Measurements from ENCODE around the gene ASCL5. TPM values are rescaled to one million over a fixed set of nuclear protein-coding genes. Genes with fewer than 3 reads are reported as not detected.

The ASCL5 gene
- total and polyA plus RNA-seq, 7 donors = 0.26 to 0.30 TPM; not detected in 5

DNA sequence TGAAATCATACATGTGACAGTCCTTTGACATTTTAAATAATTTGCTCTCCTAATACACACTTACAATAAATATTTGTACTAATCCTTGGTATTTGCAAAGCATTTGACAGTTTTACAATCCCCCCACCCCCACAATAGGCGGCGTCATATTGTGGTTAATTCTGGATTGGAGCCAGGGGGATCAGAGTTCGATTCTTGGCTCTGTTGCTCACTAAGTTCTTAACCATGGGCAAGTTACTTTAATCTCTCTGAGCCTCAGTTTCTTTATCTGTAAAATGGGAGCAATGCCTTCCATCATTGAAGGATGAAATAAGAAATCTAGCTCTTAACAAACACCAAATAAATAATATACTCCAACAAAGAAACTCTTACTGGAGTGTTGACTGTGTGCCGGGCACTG is 38.6 kb downstream of the ASCL5 start:
- H3K27ac ChIP-seq = peak overlapping the region; percentile 62

DNA sequence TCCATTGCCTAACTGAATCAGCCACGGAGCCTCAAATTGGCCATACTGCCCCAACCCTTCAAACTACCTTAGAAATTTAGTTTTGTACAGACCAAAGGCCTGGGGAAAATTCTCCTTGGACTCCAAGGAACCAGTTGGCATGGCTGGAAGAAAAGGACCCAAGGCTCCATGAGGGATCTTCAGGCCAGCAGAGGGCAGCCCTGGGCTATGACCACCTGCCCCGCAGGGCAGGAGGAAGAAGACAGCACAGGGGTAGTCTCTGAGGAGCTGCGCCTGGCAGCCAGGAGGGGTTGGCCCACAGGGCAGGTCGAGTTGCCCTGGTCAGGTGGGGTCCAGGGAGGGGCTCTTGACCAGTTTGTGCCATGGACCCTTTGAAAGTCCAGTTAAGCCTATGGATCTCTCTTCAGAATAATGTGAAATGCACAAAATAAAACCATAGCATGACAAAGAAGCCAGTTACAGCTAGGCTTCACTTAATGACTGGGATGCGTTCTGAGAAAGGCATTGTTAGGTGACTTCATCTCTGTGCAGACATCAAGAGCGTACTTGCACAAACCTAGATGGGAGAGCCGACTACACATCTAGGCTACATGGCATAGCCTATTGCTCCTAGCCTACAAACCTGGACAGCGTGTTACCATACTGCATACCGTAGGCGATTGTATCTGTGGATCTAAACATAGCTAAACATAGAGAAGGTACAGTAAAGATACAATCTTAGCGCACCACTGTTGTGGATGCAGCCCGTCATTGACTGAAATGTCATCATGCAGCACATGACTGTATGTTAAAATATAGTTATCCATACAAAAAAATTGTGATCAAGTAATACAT is 40.9 kb downstream of the ASCL5 start:
- H3K4me3 ChIP-seq = no peak overlapping the region
- peaks cover 26% of the 10 kb centered on the region for H3K4me1 ChIP-seq
- peak overlapping the region; percentile 54 for H3K27ac ChIP-seq
- intact Hi-C loops (cut with DNase I) = loop anchor here (1.0 to 2.0 kb wide), 2 partner anchors 27 to 28 kb away; partner anchors contain the start of gene CACNA1S (in 1 of the 2)
- peaks cover 0 to 86% of the 10 kb centered on the region in 2 donors for H3K36me3 ChIP-seq (ENCODE audit: insufficient read depth in 1 of 2, low read depth in 1 of 2)
- peak; percentile 89 to 96 (median 92) for ATAC-seq
- WGBS, 3 donors = 54 to 73% (median 62%) methylated on average over 12 of the region's 12 CpGs
- H3K9me3 ChIP-seq = no peaks in the 10 kb centered on the region
- peak; percentile 71 to 88 for DNase-seq
- no peaks in the 10 kb centered on the region for H3K27me3 ChIP-seq (ENCODE audit: insufficient read depth in 3 of 3, low read length in 2 of 3)
- TF ChIP-seq, protein P1, sequence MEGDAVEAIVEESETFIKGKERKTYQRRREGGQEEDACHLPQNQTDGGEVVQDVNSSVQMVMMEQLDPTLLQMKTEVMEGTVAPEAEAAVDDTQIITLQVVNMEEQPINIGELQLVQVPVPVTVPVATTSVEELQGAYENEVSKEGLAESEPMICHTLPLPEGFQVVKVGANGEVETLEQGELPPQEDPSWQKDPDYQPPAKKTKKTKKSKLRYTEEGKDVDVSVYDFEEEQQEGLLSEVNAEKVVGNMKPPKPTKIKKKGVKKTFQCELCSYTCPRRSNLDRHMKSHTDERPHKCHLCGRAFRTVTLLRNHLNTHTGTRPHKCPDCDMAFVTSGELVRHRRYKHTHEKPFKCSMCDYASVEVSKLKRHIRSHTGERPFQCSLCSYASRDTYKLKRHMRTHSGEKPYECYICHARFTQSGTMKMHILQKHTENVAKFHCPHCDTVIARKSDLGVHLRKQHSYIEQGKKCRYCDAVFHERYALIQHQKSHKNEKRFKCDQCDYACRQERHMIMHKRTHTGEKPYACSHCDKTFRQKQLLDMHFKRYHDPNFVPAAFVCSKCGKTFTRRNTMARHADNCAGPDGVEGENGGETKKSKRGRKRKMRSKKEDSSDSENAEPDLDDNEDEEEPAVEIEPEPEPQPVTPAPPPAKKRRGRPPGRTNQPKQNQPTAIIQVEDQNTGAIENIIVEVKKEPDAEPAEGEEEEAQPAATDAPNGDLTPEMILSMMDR (IDR thresholded peaks at IDR 0.05) = peak; percentile 73

More for the DNA sequence above, 38.6 kb downstream of the ASCL5 start:
- intact Hi-C loops (cut with DNase I) = no loop called here
- DNase-seq (no peak), ATAC-seq (no peak)
- no peaks in the 10 kb centered on the region for H3K9me3 ChIP-seq
- no peaks in the 10 kb centered on the region for H3K27me3 ChIP-seq (ENCODE audit: insufficient read depth in 3 of 3, low read length in 2 of 3)
- peaks cover 0 to 82% of the 10 kb centered on the region in 2 donors for H3K36me3 ChIP-seq (ENCODE audit: insufficient read depth in 1 of 2, low read depth in 1 of 2)
- WGBS, 3 donors = 56 to 69% (median 60%) methylated on average over 4 of the region's 4 CpGs
- no peak overlapping the region for H3K4me3 ChIP-seq
- TF ChIP-seq, protein P1 (IDR thresholded peaks at IDR 0.05) = no peak
- H3K4me1 ChIP-seq = peaks cover 33% of the 10 kb centered on the region

DNA sequence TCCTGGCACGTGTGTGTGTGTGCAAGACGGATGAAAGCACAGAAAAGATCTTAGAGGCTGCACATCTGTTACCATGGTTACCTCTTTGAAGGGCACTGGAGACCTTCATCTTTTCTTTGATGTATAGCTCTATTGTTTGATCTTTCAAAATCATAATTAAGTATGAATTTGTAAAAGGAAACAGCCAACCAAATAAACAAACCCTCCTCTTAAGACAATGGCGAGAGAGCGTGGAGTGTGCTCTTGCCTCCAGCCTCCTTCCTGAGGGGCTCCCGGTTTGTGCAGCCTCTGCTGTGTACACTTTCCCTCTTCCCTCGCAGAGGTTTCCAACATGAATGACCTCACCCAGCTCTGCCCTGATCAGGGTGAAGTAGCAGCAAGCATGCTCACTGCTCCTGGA is 42.7 kb downstream of the ASCL5 start:
- 50 to 63% (median 59%) methylated on average over 6 of the region's 6 CpGs for WGBS, 3 donors
- DNase-seq = peak in 1 of 2 donors; percentile 19
- TF ChIP-seq, protein P1 (IDR thresholded peaks at IDR 0.05) = no peak
- H3K36me3 ChIP-seq (ENCODE audit: insufficient read depth in 1 of 2, low read depth in 1 of 2) = peaks cover 0 to 97% of the 10 kb centered on the region in 2 donors
- peak overlapping the region; percentile 23 for H3K27ac ChIP-seq
- H3K4me1 ChIP-seq = peaks cover 8% of the 10 kb centered on the region
- intact Hi-C loops (cut with DNase I) = no loop called here
- H3K9me3 ChIP-seq = no peaks in the 10 kb centered on the region
- no peaks in the 10 kb centered on the region for H3K27me3 ChIP-seq (ENCODE audit: insufficient read depth in 3 of 3, low read length in 2 of 3)
- no peak for ATAC-seq
- H3K4me3 ChIP-seq = no peak overlapping the region

DNA sequence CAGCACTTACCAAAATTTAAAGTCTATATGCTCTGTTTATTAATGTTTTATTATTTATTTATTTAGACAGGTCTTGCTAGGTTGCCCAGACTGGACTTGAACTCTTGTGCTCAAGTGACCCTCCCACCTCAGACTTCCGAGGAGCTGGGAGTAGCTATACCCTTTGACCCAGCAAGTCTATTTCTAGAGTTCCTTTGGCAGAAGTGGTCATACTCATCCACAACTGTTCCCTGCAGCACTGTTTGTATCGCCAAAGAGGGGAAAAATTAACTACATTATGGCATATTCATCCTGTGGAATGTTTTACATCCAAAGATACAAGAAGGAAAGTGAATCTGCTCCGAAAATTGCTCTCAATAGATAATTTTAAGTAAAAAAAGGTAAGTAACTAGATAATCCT is 43.2 kb downstream of the ASCL5 start:
- no peak overlapping the region for H3K27ac ChIP-seq
- no peaks in the 10 kb centered on the region for H3K27me3 ChIP-seq (ENCODE audit: insufficient read depth in 3 of 3, low read length in 2 of 3)
- no peak for DNase-seq
- H3K9me3 ChIP-seq = no peaks in the 10 kb centered on the region
- intact Hi-C loops (cut with DNase I) = no loop called here
- peaks cover 3% of the 10 kb centered on the region for H3K4me1 ChIP-seq
- TF ChIP-seq, protein P1 (IDR thresholded peaks at IDR 0.05) = no peak
- H3K36me3 ChIP-seq (ENCODE audit: insufficient read depth in 1 of 2, low read depth in 1 of 2) = peaks cover 0 to 97% of the 10 kb centered on the region in 2 donors
- 47 to 55% (median 52%) methylated on average over 3 of the region's 3 CpGs for WGBS, 3 donors
- ATAC-seq = no peak
- H3K4me3 ChIP-seq = no peak overlapping the region
